LoVo (cell line): ENCODE data around the gene C1orf232.
A peak's percentile ranks its signal among the peaks of the same experiment; 100 is the strongest.

Experiments used
- DNase-seq: peaks from one replicate; pipeline ENCODE4 v3.0.0-alpha.2; 2016; ENCODE audit warnings: low spot score

The C1orf232 gene

DNA sequence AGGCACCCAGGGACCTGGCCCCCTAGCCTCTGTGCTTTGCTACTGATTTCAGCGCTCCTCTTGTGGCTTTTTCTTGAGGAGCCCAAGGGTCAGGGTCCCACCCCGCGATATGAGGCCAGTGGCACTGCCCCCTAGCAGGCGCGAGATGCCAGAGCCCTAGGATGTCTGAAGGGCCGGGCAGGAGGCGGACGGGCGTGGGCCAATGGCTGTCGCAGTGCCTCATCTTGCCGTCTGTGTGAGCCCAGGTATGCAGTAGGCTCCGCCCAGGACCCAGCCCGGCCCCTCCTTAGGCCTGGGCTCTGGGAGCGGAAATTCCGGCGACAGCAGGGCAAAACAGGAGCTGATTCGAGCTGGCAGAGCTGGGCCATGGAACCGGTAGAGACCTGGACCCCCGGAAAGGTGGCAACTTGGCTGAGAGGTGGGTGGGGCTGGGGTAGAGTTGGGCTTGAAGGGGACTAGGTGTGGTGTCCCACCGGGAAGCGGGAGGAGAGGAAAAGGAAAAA is 8.5 kb upstream of the C1orf232 start, which contains the start of gene CNKSR1:
Gene CNKSR1 (plus strand): TSS at position 310 of the 503 bp plus-strand sequence. CDS start 57 bp downstream, at position 367.
- peak; percentile 92 for DNase-seq

DNA sequence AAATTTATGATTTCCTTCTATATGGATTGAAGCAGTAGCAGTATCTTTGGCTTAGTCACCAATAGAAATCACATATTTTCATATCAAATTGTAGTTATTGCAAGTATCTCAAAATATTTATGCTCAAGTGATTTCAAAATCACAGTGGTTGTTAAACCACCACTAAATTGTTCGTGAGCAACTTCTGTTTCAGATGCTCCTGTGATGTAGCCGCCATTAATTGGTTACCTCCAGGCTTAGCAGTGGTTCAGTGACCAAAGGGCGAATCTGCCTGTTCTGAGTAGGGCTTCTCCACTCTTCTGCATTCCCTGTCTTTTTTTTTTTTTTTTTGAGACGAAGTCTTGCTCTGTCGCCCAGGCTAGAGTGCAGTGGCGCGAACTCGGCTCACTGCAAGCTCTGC is 6.6 kb upstream of the C1orf232 start:
- DNase-seq: no peak

DNA sequence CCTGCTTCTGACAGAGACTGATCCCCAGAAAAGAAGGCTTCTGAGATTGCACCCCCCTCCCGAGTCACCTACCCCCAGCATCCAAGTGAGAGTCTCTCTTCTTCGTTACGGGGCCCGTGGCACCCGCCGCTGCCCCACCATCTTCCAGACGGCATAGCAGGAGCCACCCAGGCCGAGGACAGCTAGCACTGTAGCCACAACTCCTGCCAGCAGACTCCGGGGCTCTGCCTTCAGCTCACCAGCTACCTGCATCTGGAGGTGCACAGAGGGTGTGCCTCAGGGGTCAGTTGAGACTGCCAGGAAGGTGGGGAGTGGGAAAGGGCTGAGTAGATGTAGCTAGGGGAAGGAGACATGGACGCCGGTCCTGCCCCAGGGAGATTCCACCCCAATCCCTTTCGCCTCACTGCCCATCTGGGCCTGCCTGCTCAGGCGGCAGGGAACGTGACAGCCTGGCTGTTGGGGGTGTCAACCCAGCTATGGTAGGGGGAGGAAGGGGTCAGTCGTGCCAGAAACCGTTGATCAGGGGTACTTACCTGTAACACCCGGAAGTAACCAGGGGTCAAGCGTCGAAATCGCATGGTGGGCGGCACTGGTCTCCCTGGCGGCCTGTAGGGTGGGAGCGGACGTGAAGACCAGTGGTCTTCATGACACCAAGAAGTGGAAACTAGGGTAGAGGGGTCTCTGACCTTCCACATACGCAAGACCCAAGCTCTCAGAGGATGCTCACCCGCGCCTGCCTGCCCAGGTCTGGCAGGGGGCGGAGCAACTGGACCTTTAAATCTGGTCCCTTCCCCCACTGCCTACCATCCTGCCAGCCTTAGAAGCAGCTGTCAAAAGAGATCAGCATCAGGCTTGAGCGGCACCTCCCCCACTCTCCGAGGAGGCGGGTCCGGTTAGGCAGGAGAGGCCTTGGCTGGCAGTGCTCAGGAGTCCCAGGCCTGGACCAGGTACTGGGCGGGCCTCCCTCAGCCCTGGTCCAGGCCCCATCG is 2.6 kb upstream of the C1orf232 start, which contains the start of gene ZNF593OS:
Gene ZNF593OS (minus strand): TSS at position 749 of the 989 bp plus-strand sequence. CDS start 171 bp downstream, at position 578.
- no peak for DNase-seq

DNA sequence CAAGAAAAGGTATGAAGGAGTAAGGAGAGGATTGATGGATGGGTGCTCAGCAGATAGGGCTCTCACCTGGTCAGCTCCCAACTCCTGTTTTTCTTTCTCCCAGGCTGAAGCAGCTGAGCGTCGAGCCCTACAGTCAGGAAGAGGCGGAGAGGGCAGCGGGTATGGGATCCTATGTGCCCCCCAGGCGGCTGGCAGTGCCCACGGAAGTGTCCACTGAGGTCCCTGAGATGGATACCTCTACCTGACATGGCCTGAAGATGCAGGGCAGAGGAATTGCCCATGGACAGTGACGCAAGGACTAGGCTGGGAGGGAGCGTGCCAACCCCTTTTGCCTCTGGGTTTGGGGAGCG is 1.7 kb upstream of the C1orf232 start:
- DNase-seq: no peak

DNA sequence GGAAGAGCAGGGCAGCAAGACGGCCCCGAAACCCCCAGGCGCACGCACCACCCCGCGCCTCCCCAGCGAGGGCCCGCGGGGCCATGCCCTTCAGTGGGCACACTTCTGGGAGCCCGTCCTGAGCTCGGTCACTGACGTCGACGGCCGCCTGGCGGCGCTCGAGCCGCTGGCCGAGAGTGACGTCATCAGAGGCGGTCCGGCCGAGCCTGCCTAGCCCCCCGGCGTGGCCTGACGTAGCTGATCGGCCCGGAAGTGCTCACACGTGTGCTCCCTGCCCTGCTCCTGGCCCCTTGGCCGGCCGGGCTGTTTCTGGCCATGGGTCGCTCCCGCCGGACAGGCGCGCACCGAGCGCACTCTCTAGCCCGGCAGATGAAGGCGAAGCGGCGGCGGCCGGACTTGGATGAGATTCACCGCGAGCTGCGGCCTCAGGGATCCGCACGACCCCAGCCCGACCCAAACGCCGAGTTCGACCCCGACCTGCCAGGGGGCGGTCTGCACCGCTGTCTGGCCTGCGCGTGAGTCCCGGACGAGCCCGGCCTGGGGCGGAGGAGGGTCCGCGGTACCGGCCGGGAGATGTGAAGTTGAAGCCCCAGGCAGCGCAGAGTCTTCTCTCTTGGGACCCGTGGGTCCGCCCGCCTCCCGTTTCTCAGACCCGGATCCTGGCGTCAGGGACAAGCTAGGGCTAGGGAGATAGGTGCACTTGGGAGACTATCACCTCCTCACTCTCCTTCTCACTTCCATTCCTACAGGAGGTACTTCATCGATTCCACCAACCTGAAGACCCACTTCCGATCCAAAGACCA is 1.1 kb upstream of the C1orf232 start, which contains the start of gene ZNF593:
Gene ZNF593 (plus strand): TSS at position 240 of the 803 bp plus-strand sequence. CDS start 76 bp downstream, at position 316.
- peak; percentile 94 for DNase-seq

DNA sequence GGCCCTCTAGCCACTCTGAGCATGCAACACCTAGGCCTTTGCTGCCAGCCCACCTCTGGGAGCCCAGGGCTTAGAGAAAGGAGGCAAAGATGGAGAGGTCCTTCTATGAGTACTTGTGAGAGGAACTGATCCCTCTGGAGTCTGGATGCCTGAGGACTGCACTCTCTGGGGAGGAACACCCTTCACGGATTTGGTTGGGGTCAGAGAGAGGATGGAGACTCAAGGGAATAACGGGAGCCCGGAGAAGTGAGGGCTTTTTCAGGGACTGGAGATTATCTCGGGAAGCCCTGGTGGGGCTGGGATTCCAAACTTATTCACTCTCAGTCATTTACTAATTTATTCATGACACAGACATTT is 413 bp upstream of the C1orf232 start:
- DNase-seq: no peak

DNA sequence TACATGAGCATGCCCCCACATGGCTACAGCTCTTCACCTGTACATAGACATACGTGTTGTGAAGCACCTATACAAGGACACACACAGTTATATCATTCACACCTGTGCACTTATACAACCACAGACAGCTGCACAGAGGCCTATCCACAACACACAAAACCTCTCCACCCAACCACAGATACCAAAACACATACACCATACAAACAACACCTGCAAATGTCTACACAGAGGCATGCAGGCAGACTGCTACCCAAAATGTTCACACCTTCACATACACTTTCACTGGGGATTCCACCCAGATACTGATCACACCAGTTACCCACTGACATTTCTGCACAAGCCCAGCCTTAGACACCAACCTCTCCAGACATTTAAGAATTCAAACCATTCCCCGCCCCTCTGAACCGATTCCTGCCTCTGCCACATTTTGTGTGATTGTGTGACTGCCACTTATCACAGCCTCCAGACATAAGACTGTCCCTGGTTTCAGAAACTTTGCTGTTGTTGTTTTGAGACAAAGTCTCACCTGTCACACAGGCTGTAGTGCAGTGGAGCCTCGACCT is 2.0 kb downstream of the C1orf232 start:
- no peak for DNase-seq

DNA sequence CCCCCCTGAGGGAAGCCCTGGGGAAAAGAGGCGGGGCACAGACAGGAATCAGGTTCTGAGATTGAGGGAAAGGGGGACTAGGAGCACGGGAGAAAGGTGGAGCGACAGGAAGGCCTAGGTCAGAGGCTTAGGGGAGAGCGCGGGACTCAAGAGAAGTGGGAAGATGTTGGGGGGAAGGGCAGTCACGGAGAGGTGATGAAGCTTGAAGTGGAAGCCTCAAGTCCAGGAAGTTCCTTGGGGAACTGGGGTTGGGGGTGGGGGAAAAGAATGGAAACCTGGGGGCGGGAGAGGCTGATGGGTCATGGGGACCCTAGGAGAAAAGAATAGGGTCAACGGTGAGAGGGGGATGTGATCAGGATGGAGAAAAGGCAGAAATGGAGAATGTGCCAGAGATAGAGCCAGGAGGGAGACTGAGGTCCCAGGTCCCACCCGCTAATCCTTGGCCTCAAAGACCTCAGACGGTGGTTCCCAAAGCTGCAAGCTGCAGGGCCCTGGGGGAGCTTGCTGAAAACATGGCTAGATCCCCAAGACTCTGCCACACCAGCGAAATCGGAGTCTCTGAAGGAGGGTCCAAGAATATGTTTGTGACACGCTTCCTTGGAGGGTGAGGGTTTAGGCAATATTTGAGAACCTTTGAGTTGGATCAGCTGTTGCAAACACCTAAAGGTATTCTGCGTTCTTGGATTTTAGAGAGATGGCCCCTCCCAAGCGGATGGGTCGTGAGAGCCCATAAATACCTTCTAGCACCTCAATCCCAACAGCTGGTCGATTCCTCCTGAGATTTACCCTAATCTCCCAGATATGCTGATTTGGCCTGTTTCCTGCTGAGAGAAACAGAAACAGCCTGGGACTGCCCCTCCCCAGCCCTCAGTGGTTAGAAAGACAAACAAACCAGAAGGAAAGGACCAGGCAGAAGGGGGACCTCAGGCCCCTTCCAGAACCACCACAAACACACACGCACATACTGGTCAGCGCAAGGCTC is 3.6 kb downstream of the C1orf232 start:
- DNase-seq: no peak

DNA sequence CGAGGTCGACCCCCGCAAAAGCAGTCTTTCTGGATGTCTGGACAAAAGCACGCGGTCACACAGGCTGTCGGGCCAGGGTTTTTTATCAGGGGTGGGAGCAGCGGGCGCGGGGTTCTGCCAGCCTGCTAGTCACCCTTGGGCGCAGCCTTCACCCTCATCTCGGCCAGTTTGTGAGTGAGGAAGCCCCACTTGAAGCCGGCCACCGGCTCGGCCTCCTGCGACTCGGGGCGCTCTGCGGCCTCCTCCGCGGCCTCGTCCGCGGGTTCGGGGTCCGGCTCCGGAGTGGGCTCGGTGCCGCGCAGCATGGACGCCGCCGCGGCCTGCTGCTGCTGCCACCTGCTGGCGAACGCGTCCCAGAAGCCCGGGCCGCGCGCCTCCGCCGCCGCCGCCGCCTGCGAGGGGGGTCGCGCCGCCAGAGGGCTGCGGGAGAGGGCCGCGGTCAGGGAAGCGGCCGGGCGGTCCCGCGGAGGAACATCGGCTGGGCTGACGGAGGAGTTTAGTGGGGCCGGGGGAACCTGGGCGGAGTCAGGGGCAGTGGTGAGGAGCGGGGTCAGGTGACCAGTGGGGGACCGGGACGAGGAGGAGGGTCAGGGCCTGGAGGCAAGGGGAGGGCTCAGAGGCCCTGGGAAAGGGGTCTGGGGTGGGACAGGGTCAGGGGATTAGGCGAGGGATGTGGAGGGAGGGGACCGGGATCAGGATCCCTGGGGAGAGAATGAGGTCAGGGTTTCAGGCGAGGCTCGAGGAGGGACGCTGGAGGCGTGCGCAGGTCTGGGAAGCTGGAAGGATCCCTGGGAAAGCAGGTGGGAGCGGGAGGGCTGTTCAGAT is 4.5 kb downstream of the C1orf232 start:
- DNase-seq: peak; percentile 56

DNA sequence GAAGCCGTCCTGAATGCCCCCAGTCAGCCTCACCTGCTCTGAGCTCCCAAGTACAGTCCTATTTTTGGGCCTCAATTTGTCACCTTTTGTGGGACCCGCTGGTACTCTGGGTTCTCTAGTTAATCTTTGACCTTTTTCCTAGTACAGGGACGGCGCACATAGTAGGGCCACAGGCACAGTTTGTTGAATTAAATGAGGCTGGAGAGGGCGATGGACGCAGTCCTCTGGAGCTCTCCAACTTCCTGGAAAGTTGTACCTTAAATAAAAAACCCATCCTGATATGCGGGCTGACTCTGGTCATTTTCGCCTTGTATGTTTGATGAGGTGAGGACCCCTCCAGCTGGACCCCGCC is 5.1 kb downstream of the C1orf232 start:
- no peak for DNase-seq

DNA sequence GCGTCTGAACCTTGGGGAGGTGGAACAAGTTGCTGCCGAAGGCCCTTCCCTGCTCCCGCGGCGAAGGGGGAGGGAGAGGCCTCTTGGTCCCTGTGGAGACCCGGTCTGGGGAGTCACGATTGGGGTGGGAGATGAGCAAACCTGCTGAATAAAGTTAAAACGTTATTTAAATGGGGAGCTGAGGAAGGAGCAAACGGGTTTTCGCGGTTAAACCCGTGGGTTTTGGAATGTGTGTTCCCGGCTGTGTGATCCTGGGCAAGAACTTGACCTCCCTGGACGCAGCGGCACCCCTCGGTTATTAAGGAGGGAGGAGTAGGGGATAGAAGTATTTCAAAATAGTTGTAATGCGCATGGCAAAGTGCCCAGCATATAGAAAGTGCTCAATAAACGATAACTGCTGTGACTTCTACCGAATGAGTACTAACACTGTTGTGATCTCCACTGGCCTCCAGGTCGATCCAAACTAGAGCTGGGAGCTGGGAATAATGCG is 6.5 kb downstream of the C1orf232 start:
- peak; percentile 19 for DNase-seq

DNA sequence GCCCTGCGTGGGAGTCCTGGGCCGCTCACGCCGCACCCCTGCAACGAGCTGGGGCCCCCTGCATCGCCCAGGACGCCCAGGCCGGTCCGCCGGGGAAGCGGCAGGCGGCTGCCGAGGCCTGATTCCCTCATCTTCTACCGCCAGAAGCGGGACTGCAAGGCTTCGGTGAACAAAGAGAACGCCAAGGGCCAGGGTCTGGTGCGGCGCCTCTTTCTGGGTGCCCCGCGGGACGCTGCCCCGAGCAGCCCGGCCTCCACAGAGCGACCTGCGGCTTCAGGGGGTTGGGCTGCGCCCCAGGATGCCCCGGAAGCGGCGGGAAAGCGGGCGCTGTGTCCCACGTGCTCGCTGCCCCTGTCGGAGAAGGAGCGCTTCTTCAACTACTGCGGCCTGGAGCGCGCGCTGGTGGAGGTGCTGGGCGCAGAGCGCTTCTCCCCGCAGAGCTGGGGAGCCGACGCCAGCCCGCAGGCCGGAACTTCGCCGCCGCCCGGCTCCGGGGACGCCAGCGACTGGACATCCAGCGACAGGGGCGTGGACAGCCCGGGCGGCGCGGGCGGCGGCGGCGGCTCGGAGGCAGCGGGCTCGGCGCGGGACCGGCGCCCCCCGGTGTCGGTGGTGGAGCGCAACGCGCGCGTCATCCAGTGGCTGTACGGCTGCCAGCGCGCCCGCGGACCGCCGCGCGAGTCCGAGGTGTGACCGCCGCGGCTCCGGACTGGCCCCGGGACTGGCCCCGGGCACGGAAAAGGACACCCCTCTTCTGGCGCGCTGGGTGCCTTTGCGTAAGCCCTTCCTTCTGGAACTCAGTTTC is 7.1 kb downstream of the C1orf232 start:
- DNase-seq: peak; percentile 70

DNA sequence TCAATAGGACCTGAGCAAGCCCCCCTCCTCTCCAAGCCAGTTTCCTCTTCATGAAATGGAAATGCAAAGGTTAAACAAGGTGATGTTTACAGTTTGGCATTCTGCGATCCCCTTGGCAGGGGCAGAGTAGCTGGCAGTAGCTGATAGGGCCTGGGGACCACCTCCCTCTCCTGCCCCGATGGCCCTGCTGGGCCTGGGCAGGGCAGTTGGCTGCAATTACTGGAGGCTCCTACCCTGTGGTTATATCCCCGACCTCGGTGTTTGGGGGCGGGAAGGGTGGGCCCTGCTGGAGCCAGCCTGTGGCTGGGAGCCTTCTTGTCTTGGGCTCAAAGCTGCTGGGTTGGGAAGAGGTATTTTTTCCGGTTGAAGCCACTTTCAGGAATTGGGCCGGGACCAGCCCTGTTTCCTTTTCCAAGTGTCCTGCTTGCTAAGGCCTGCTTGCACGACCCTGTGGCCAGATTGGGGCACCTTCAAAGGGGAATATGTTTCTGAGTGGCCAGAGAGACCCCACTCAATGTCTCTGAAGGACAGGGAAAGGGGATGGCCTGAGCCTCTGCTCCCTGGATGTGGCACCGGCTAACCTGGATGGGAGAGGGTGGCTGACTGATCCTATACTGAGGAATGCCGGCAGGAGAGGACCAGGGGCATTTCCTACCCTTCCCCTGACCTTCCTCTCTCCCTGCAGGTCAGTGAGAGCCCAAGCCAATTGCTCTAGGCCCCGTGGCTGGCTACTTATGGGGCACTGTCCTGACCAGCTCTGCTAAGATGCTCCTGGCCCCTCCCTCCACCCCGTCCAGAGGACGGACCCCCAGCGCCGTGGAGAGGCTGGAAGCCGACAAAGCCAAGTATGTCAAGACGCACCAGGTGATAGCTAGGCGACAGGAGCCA is 8.0 kb downstream of the C1orf232 start:
- DNase-seq: no peak

DNA sequence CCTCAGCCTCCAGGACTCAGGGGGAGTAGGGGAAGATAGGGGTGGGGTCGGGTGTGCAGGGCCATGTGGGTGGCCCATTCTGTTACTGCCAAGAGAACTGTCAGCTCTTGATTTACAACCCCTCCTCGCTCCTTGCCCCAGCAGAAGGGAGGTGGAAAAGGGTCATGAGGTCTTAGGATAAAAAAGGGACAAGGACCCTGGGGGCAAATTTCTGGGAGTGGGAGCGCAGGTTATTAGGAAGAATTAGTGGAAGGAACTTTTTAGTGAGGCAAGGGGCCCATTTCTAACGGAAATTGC is 9.1 kb downstream of the C1orf232 start:
- no peak for DNase-seq

DNA sequence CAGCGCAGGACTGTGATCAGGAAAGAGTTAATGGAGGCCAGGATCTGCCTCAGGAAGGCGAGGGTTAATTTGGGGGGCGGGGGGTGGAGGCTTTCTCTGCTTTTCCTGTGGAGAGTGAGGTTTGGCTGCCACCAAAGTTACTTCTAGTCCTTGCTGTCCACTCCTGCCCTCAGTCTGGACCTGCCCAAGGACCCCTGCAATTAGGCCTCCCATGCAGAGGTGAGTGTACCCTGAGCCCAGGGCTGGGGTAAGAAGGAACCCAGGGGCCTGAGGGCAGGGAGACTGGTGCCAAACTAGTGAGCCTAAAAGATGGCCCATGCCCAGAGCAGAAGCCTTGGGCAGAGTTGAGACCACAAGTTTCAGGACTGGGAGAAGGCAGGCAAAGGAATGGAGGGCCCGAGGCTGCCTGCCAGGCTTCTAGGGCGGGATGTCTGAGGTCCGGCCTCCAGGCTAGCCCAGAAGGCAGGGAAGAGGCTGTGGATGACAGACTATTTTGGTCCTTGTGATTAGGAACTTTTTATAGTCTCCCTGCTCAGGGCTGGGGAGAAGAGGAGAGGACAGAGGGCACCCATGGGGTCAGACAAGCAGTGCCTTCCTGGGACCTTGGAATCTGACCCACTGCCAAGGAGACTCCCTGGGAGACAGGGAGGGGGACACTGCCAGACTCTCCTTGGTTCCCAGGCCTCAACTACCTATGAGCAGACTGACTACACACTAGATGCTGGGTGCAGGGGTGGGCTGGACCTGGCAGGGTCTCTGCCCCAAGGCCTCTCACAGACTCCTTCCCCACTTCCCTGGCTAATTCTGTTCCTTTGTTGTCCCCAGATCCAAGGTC is 9.6 kb downstream of the C1orf232 start, which contains the start of gene FAM110D:
Gene FAM110D (plus strand): TSS at position 172 of the 835 bp plus-strand sequence. CDS start 2,213 bp downstream, outside the sequence.
- DNase-seq: no peak

DNA sequence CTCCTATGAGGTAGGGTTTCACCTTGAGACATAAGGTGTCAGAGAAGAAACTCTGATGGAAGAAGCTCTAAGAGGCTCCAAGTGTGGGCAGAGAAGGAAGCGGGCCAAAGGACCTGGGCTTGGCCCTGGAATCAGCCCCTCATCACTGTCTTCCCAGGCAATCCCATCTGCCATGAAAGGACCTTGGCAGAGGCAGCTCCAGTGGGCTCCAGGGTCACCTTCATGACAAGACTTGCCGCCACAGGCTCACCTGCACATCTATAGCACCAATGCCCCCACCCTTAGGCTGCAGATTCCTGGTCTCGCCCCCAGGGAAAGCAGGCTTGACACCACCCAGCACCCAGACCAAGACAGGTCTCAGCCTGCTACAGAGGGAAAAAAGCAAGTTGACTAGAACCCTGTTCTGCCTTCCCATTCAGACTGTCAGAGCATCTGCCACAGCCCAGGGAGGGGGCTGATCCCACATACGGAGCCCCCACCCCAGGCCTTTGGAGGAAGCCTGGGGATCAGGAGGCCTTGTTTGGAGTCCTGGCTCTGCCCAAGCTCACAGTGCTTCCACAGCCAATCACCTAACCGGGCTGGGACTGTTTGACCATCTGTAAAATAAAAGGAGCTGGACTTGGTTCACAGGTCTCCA is 10.4 kb downstream of the C1orf232 start:
- no peak for DNase-seq
